NCI-H446 treated with DMSO at 0.1 percent for 48 hours (cell line): Measurements from ENCODE around the gene CLPTM1.
"Not testable (repeated sequence)": the region's sequence is repeated elsewhere in the genome, so short reads cannot be mapped to it uniquely, and the experiment has no call there.

Experiments used
- DNase-seq: peaks from one replicate; lab custom pipeline; 2025; lab: John Stamatoyannopoulos, UW

CLPTM1 gene

GRCh38 chr19:44943801-44944249 lies 11.4 kb upstream of the CLPTM1 start:
- DNase-seq: no peak

- no peak for DNase-seq
Observed at GRCh38 chr19:44947041-44947581, 8.1 kb upstream of the CLPTM1 start.

- no peak for DNase-seq
Observed at GRCh38 chr19:44948237-44948636, 6.9 kb upstream of the CLPTM1 start.

DNA sequence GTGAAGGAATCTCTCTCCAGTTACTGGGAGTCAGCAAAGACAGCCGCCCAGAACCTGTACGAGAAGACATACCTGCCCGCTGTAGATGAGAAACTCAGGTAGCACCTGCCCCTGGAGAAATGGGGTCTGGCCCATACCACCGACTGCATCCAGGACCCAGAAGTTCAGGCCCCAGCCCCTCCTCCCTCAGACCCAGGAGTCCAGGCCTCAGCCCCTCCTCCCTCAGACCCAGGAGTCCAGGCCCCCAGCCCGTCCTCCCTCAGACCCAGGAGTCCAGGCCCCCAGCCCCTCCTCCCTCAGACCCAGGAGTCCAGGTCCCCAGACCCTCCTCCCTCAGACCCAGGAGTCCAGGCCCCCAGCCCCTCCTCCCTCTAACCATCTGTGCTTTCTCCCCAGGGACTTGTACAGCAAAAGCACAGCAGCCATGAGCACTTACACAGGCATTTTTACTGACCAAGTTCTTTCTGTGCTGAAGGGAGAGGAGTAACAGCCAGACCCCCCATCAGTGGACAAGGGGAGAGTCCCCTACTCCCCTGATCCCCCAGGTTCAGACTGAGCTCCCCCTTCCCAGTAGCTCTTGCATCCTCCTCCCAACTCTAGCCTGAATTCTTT lies 6.3 kb upstream of the CLPTM1 start:
- no peak for DNase-seq

DNA sequence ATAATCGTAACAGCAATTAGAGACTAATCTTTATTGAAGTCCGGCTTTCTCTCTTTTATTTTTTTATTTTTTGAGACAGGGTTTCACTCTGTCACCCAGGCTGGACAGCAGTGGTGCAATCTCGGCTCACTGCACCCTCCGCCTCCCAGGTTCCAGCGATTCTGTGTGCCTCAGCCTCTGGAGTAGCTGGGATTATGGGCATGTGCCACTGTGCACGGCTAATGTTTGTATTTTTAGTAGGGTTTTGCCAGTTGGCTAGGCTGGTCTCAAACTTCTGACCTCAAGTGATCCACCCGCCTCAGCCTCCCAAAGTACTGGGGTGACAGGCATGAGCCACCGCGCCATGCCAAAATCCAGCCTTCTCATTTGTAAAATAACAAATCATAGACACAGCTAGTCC lies 5.6 kb upstream of the CLPTM1 start:
- DNase-seq: no peak

GRCh38 chr19:44951179-44952159 lies 3.7 kb upstream of the CLPTM1 start:
- DNase-seq: peak; percentile 19

- no peak for DNase-seq
Observed at GRCh38 chr19:44954278-44954648, 917 bp upstream of the CLPTM1 start.

GRCh38 chr19:44955505-44956439 lies 592 bp downstream of the CLPTM1 start:
- no peak for DNase-seq

- no peak for DNase-seq
Observed at GRCh38 chr19:44957526-44957925, 2.3 kb downstream of the CLPTM1 start.

GRCh38 chr19:44958090-44958489 lies 2.9 kb downstream of the CLPTM1 start:
- DNase-seq: no peak

- DNase-seq: no peak
Observed at GRCh38 chr19:44959691-44960090, 4.5 kb downstream of the CLPTM1 start.

GRCh38 chr19:44960906-44961728 lies 5.9 kb downstream of the CLPTM1 start:
- DNase-seq: no peak

DNA sequence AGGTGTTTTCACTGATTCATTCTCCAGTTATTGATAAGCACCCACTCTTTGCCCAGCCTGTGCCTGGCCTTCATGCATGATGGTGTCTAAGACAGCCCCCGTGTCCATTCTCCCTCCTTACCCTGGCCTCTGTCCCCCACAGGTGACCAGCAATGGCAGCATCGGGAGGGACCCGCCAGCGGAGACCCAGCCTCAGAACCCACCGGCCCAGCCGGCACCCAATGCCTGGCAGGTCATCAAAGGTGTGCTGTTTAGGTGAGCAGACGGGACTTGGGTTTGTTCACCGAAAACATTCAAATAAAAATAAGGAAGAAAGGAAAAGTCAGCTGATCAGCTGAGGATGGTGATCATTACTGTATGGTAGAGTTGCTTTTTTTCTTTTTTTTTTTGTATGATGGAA lies 6.6 kb downstream of the CLPTM1 start:
- no peak for DNase-seq

DNA sequence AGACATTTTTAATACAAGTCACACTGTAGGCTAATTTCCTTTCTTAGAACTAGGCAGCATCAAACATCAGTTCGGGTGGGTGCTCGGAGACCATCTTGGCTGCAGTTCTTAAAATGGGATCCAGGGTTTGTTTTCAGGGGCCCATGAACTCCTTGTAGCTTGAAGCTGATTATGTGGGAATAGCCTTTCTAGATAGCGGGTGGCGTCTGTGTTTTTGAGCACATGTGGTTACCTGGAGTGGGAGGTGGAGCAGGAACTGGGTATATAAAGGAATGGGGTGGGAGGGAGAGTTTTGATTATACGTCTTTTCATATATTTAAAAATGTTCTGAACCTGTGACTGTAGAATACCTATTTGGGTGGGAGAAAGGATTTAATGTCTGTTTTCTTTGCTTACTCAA lies 12.9 kb downstream of the CLPTM1 start:
- DNase-seq: no peak

DNA sequence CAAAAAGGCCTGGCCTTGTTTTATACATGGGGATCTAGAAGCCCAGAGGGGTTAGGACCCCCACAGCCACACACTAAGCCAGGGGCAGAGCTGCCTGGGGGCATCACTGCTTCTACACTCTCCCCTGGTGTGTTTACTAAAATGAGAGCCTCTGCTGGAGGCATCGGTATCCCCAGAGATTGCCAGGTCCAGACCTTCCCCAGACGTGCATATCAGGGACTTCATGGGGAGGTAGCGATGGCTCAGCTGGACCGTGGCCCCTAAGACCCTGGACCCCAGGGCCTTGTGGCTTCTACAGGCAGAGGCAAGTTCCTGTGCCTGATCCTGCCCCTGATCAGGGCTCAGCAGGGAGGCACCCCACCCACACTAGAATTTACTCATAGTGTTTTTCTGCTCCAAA lies 13.5 kb downstream of the CLPTM1 start:
- DNase-seq: no peak

DNA sequence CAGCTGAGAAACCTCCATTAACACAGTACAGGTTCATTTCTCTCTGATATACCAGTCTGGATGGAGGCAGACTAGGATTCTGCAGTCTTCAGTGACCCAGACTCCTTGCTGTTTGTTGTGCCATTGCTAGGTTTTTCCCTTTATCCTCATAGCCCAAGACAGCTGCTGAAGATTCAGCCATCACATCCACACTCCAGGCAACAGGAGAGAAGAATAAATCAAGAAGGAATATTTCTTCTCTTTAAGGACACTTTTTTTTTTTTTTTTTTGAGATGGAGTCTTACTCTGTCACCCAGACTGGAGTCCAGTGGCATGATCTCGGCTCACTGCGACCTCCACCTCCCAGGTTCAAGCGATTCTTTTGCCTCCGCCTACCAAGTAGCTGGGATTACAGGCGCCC lies 14.3 kb downstream of the CLPTM1 start:
- no peak for DNase-seq

DNA sequence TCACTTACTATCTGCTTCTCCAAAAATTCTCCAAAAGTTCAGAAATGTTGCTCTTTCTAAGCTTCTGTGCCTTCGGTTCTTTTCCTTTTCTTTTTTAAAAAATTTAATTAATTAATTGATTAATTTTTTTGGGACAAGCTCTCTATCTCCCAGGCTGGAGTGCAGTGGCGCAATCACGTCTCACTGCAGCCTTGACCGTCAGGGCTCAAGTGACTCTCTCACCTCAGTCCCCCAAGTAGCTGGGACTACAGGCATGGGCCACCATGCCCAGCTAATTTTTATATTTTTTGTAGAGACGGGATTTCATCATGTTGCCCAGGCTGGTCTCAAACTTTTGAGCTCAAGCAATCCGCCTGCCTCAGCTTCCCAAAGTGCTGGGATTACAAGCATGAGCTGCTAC lies 16.3 kb downstream of the CLPTM1 start:
- not testable (repeated sequence) for DNase-seq

GRCh38 chr19:44972802-44973201 lies 17.6 kb downstream of the CLPTM1 start:
- DNase-seq: no peak

GRCh38 chr19:44973982-44974735 lies 19.0 kb downstream of the CLPTM1 start:
- no peak for DNase-seq

- no peak for DNase-seq
Observed at GRCh38 chr19:44974857-44975256, 19.7 kb downstream of the CLPTM1 start.
